GM21717 (cell line): ENCODE results near the gene COL4A1.

Experiments
- ATAC-seq: cut with Tn5 transposase; IDR thresholded peaks from one replicate; pipeline ENCODE4 v1.9.1; 2021; ENCODE audit warnings: mild to moderate bottlenecking, moderate library complexity; ENCODE audit not compliant: unreplicated experiment

Gene COL4A1

GRCh38 chr13:110138700-110139036 lies 168.3 kb downstream of the COL4A1 start:
- ATAC-seq, result no peak

GRCh38 chr13:110138010-110138699 lies 168.8 kb downstream of the COL4A1 start:
- peak; percentile 65 for ATAC-seq

GRCh38 chr13:110137680-110138009 lies 169.3 kb downstream of the COL4A1 start:
- ATAC-seq, result peak; percentile 87

GRCh38 chr13:110136660-110137585 lies 170.0 kb downstream of the COL4A1 start:
- no peak for ATAC-seq

- ATAC-seq, result no peak
Observed at GRCh38 chr13:110135977-110136597, 170.9 kb downstream of the COL4A1 start.

- no peak for ATAC-seq
Observed at GRCh38 chr13:110134801-110135200, 172.2 kb downstream of the COL4A1 start.

- ATAC-seq, result no peak
Observed at GRCh38 chr13:110133425-110134235, 173.3 kb downstream of the COL4A1 start.

GRCh38 chr13:110132225-110132982 lies 174.6 kb downstream of the COL4A1 start:
- no peak for ATAC-seq

- ATAC-seq, result no peak
Observed at GRCh38 chr13:110131424-110131823, 175.5 kb downstream of the COL4A1 start.

- ATAC-seq, result no peak
Observed at GRCh38 chr13:110130431-110130830, 176.5 kb downstream of the COL4A1 start.

GRCh38 chr13:110129539-110130186 lies 177.3 kb downstream of the COL4A1 start:
- no peak for ATAC-seq

- no peak for ATAC-seq
Observed at GRCh38 chr13:110129076-110129475, 177.9 kb downstream of the COL4A1 start.

- ATAC-seq, result no peak
Observed at GRCh38 chr13:110128546-110128945, 178.4 kb downstream of the COL4A1 start.

- ATAC-seq, result no peak
Observed at GRCh38 chr13:110127986-110128511, 178.9 kb downstream of the COL4A1 start.

GRCh38 chr13:110126391-110126961 lies 180.5 kb downstream of the COL4A1 start:
- ATAC-seq, result no peak

GRCh38 chr13:110125613-110126272 lies 181.2 kb downstream of the COL4A1 start:
- no peak for ATAC-seq

GRCh38 chr13:110125157-110125556 lies 181.8 kb downstream of the COL4A1 start:
- no peak for ATAC-seq

GRCh38 chr13:110124201-110124940 lies 182.6 kb downstream of the COL4A1 start:
- ATAC-seq, result no peak
